Measurements from ENCODE around the gene SLC38A8. TPM values are rescaled to one million over a fixed set of nuclear protein-coding genes. Genes with fewer than 3 reads are reported as not detected.

Gene SLC38A8
- total RNA-seq, 4 donors from 2014 or later: not detected

DNA sequence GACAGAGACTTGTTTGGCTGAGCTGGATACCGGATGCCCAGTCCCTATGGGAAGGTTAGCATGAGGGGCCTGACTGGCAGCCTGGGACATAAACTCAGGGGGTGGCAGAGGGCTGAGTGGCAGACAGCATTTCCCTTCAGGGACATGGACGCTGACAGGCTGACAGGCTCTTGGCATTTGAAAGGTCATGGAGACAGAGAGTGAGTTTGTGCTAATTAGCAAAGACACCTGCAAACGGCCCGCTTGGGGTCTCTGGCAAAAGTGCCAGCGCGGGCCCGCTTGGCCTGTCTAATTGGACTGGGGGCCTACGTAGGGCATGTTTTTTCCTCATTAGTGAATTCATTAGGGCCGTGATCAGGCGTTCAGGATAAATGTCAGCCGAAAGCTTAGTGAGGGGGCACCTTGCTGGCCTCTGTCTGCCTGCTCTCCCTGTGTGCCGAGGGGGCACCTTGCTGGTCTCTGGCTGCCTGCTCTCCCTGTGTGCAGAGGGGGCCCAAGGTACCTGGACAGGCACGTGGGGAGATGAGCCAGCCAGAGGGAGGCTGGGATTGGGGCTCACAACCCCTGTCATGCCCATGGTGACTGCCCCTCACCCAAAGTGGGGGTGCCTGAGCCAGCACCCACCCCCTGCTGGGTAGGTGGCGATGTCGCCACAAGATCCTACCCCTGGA is 66.9 kb downstream of the SLC38A8 start:
- WGBS, 2 donors: 81 to 93% methylated on average over 7 to 11 of the region's 15 CpGs
- no peaks in the 10 kb centered on the region for H3K36me3 ChIP-seq
- H3K9me3 ChIP-seq: no peaks in the 10 kb centered on the region
- intact Hi-C loops (cut with DNase I): no loop called here
- no peak for TF ChIP-seq POLR2A (IDR thresholded peaks at IDR 0.05)
- TF ChIP-seq, protein P1, sequence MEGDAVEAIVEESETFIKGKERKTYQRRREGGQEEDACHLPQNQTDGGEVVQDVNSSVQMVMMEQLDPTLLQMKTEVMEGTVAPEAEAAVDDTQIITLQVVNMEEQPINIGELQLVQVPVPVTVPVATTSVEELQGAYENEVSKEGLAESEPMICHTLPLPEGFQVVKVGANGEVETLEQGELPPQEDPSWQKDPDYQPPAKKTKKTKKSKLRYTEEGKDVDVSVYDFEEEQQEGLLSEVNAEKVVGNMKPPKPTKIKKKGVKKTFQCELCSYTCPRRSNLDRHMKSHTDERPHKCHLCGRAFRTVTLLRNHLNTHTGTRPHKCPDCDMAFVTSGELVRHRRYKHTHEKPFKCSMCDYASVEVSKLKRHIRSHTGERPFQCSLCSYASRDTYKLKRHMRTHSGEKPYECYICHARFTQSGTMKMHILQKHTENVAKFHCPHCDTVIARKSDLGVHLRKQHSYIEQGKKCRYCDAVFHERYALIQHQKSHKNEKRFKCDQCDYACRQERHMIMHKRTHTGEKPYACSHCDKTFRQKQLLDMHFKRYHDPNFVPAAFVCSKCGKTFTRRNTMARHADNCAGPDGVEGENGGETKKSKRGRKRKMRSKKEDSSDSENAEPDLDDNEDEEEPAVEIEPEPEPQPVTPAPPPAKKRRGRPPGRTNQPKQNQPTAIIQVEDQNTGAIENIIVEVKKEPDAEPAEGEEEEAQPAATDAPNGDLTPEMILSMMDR (IDR thresholded peaks at IDR 0.05): no peak
- H3K4me1 ChIP-seq: no peaks in the 10 kb centered on the region
- H3K27me3 ChIP-seq: no peaks in the 10 kb centered on the region
- DNase-seq: no peak
- no peak overlapping the region for H3K4me3 ChIP-seq (replicated peaks in 1 of 3)
- no peak overlapping the region for H3K27ac ChIP-seq

DNA sequence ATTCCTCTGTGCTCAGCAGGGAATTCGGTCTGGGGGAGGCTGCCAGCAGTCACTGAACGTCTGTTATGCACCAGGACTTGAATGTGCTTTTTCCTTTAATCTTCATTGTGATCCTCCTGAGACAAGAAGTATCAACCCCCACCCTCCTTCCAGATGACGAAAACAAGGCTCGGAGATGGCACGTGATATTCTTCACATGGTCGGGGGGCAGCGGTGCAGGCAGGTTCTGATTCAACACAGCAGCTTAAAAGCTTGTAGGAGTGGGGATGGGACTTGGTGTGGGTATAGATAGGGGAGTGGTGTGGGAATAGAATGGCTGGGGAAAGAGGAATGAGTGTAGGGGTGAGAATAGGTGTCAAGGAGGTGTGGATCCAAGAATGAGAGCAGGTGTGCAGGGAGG is 68.1 kb downstream of the SLC38A8 start:
- no peak overlapping the region for H3K27ac ChIP-seq
- WGBS, 2 donors: 50 to 55% methylated on average over 7 of the region's 7 CpGs
- intact Hi-C loops (cut with DNase I): no loop called here

DNA sequence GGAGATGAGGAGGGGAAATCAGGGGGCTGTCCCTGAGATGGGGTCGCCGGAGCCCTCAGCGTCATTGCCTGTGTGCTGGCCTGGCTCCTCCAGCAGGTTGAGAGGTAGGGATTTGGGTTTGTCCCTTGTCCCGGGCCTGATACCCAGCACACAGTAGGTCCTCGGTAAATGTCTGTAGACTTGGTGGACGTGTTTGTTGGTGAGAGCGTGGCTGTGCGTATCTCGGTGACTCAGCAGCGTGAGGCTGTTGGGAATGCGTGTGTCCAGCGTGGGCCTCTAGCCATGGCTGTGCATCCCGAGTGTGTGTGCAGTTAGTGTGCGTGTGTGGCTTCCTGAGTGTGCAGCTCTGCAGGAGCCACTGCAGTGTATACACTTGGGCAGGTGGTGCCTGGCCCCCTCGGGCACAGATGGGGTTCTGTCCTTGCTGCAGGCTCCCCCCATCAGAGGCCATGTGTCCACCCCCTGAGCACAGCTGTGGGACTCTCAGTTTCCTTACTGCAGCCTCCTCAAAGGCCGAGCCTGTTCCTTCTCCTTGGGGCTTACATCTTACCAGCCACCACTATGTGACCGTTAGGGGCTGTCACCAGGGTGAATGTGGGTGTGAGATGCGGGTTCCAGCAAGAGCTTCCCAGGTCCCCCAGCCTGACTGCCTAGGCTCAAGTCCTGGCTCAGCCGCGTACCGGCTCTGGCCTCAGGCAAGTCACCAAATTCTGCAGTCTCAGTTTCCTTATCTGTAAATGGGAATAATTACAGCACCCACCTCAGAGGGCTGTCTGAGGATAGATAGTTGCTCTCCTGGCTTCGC is 68.8 kb downstream of the SLC38A8 start:
- no peaks in the 10 kb centered on the region for H3K36me3 ChIP-seq
- H3K4me1 ChIP-seq: peaks cover 0 to 2% of the 10 kb centered on the region in 2 donors
- H3K4me3 ChIP-seq (replicated peaks in 1 of 3): no peak overlapping the region
- TF ChIP-seq, protein P1 (IDR thresholded peaks at IDR 0.05): no peak
- no peak for TF ChIP-seq POLR2A (IDR thresholded peaks at IDR 0.05)
- intact Hi-C loops (cut with DNase I): no loop called here
- WGBS, 2 donors: 84 to 88% methylated on average over 20 to 22 of the region's 22 CpGs
- no peaks in the 10 kb centered on the region for H3K9me3 ChIP-seq
- DNase-seq: no peak
- H3K27ac ChIP-seq: no peak overlapping the region
- no peaks in the 10 kb centered on the region for H3K27me3 ChIP-seq

More for the DNA sequence above, 68.1 kb downstream of the SLC38A8 start:
- no peak for TF ChIP-seq POLR2A (IDR thresholded peaks at IDR 0.05)
- TF ChIP-seq, protein P1 (IDR thresholded peaks at IDR 0.05): no peak
- Histone ChIP-seq H3K4me1 (no peaks in the 10 kb centered on the region), H3K27me3 (no peaks in the 10 kb centered on the region), H3K4me3 (replicated peaks in 1 of 3) (no peak overlapping the region), H3K9me3 (no peaks in the 10 kb centered on the region), H3K36me3 (no peaks in the 10 kb centered on the region)
- DNase-seq: no peak

DNA sequence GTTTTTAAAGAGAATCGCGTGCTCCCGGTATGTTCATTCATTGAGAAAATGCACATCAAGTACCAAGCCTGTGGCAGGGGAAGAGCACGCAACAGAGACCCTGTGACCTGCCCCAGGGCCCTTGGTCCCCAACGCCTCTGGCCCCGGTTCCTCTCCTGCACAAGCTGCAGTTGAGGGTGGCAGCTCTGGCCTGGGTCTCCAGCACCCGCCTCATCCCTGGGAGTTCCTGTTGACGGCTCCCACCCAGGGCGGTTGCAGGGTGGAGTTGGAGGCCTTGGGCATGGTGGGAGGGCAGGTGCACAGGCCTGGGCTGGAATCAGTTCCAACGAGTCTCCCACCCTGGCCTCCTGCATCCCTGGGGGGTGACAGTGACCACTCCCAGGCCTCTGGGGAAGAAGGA is 69.5 kb downstream of the SLC38A8 start:
- no peak overlapping the region for H3K27ac ChIP-seq
- TF ChIP-seq POLR2A (IDR thresholded peaks at IDR 0.05): no peak
- TF ChIP-seq, protein P1 (IDR thresholded peaks at IDR 0.05): no peak
- peaks cover 0 to 4% of the 10 kb centered on the region in 2 donors for H3K4me1 ChIP-seq
- H3K4me3 ChIP-seq (replicated peaks in 1 of 3): no peak overlapping the region
- H3K9me3 ChIP-seq: no peaks in the 10 kb centered on the region
- intact Hi-C loops (cut with DNase I): no loop called here
- H3K27me3 ChIP-seq: no peaks in the 10 kb centered on the region
- H3K36me3 ChIP-seq: no peaks in the 10 kb centered on the region
- no peak for DNase-seq
- 74 to 90% methylated on average over 6 to 10 of the region's 10 CpGs for WGBS, 2 donors

Measured in thyroid gland (tissue), 4 donors.